NCI-H446 (cell line): ENCODE results near the gene SGMS1.

Source experiments
- DNase-seq, 2 experiments: peaks; one replicate each; lab custom pipeline; 2025; lab: John Stamatoyannopoulos, UW

SGMS1 gene

DNA sequence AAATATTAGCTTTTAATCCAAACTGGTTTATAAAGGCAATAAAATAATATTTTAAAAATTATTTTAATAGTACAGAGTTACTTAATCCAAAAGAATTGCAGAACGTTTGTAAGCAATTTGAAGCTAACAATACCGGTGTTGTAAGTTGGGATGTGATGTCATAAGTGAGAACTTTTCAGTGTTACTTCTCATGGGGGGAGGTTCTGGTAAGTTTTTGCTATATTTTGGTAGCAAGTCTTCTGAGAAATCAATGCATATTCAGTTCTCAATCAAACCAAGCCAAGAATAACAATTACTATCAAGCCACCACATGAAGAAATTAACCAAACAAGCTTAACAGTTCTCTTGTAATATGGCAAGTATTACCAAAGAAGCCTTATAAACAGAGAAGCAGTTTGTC lies 225.4 kb downstream of the SGMS1 start:
- DNase-seq, result no peak

DNA sequence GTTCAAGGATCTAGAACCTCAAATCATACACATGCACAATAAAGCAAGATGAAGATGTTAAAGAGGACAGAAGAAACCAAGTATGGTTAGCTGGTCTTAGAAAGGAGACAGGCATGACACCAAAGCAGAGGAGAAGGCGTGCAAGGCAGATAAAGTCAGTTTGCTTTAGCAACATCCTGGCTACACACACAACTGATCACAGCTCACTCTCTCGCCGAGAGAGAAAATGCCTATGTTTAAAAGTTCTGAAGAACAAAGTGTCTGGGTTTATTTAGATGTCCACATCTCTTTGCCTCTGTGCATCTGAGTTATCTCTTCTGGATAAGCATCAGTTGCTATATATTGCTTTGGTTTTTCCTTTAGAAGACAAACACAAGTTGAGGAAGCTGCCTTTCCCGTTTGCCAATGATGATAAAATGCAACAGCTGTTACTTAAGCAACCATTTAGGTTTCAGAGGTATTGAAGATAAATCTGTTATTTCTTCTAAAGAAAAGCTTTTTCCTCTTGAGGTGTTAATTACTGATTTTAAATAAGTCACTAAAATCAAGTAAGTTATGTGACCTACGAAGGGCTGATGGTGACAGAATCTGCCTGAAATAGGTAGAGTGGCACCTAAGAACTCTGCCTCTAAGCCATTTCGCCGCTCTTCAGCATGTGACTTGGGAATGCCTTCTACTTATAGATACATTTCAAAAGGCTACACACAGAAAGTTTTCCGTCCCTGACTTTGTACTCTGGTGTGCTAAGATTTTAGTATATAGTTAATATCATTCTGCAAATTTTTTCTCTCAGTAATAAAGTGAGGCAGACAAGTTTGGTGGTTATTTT lies 226.2 kb downstream of the SGMS1 start:
- no peak for DNase-seq

DNA sequence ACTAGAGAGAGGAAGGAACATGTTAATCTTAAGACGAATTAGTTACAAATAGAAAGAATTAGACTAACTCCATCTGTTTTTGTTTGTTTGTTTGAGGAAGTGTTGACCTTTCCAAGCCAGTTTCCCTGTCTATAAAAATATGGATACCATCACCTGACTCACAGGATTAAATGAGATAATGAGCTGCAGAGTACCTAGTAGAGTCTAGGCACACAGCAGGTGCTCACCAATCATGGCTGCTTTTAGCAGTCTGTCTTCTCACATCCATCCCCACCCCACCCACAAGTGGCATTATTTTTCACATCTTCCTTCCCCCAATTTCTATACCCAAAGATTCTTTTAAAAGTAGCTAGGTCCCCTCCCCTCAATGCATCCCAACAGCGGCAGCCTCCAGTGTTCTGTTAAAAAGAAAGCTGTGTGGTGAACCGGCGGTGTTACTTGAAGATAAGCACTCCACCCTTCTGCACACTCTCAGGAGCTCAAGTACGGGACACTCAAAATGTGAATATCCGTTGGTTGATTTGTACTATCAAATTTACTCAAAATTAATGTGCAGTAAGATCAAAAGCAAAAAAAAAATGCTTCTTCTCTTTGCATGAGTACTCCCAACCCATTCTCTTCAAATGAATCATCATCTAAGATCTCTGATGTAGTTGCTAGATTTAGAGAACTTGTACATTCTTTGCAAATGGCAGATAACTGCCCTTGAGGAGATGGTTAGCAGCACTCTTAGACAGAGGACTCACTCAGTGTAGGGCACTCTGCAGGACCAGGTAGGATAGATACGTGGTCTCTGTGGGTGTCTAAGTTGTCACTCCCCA lies 227.1 kb downstream of the SGMS1 start:
- DNase-seq, result no peak

DNA sequence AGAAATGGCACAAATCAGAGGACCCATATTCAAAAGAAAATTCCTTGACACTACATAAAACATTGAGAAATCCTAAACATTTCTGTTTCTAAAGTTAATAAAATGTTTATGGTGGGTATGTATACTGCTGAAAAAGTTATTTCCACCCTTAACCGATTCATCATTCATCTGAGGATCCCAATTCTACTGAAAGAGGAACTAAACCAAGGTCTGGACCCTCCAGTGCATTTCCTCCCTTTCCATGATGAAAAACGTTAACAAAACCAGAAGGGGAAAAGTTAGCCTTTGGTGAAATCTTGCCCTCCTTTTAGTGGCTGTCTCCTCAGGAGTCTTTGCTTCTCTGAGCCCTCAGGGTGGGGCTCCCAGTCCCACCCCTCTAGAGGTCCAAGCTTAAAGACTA lies 227.9 kb downstream of the SGMS1 start:
- DNase-seq, result no peak

DNA sequence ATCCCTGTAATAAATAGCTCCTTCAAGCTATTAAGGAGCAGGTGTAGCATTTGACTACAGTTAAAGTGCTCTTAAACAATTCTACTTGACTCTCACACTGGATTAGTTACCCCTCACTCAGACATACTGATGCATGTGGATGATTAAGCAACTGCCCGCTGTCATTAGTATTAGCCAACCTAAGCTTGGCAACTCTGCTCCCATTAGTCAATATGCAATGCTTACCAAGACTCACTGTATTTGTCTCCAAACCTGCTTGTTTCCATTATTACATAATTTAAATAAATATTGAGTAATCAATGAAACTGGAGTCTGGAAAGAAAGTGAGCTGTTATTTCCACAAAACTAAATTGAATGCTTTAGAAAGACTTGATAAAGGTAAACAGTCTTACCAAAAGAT lies 228.5 kb downstream of the SGMS1 start:
- no peak for DNase-seq

DNA sequence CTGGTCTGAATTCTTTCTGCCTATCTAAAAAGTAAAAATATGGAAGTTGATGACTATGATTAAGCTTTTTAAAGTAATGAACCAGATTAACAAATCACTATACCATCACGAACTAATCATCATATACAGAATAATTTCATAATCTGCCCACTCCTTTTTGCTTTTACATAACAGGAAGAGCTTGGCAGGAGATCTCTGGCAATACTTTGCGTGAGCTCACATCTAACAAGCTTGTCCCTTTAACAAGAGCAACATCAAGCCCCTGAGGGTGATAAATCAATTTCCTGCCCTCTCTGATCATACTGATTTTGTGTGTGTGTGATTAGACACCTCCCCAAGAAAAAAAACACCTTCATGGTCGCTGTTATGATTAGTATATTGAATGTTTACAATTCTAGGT lies 228.9 kb downstream of the SGMS1 start:
- DNase-seq, result no peak

DNA sequence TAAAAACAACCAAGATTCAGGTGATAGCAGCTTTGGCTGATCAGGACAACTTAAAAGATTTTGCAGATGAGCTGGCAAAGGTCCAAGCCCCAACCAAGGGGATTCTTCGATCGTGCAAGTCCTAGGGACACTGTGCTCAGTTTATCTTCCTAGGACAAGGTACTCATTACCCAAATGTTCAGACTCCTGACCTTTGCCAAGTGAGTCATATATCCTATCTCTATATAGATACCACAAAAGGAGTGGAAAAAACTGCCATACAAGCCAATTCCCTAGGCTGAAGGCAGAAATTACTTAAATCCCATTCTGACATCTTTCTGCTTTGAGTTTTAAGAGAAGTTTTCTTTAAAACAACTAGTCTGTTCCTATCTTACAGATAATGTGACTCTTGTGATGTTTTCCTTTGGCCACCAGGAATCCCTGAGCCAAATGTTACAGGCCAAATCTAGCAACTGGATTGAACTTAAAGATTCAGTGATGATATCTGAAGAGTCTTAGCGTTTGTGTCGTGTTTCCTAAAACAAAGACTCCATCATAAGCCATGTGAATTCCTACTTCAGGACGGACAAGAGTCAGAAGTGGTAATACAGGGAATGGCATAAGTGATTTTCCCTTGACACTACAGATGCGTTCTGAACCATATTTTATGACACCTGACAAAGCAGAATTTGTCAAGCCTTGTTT lies 229.8 kb downstream of the SGMS1 start:
- DNase-seq, result no peak

DNA sequence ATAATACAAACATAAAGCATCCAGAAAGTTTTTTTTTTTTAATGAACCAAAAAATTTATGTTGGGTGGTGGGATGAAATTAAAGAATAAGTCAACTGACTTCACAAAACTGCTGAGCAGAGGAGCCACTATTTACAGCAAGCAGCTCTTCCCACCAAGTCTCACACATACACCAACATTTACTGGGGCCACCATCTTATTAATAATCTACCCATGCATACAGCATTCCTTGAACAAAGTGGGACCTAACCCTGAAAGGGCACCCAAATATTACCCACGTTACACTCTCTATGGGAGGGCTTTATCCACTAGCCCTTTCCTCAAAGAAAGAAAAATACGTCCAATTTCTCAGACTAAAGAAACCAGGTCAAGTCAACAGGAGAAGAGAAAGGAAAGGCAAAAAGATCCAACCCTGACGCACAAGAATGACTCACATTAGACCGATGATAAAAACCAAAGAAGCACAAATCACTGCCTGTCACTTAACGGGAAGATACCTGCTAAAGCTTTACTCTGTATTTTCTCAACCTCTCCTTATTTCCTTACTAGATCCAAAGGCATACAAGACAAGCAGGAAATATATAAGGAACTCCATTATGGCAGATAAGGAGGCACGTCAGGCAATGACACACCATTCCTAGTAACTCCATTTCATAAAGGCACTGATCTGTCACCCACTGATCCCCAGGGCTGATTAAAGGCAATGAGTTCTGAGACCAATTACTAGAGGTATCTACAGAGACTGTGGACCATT lies 230.6 kb downstream of the SGMS1 start:
- DNase-seq, result no peak

DNA sequence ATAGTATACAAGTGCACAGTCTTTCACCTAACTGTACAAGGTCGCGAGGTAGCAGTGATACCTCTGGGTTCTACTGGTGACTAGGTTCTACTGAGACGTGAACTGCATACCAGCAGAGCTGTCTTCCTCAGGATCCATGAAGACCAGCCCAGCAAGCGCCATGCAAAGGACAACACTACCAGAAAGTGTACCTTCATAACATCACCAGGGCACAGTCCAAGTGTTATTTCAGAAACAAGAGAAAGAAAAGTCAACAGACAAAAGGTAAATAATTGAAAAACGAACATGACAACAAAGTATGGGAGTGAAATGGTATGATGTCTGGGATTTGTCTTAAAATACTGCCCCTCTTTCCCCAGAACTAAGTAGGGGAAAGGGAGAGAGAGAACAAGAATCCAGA lies 231.3 kb downstream of the SGMS1 start:
- no peak for DNase-seq

DNA sequence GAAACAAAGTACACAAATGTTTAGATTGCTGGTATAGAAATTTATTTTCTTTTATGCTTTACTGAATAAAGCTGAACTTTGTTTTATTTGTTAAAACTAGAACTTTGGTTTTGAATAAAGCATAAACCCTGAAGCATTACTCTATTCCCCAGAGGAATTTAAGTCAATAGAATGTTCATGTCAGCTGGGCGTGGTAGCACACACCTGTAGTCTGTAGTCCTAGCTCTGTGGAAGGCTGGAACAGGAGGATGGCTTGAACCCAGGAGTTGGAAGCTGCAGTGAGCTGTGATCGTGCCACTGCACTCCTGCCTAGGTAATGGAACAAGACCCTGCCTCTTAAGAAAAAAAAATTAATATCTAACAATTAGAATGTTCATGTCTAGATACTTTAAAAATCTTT lies 233.5 kb downstream of the SGMS1 start:
- no peak for DNase-seq

DNA sequence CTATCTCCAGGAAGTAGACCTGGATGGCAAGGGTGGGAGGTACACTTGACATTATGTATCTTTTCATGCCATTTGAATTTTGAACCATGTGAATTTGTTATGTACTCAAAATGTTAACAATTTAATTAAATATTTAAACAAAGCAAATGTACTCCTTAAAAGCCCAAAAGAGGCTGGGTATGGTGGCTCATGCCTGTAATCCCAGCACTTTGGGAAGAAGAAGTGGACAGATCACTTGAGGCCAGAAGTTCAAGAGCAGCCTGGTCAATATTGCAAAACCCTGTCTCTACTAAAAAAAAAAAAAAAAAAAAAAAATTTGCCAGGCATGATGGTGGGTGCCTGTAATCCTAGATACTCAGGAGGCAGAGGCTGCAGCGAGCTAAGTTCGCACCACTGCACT lies 235.6 kb downstream of the SGMS1 start:
- DNase-seq, result no peak

DNA sequence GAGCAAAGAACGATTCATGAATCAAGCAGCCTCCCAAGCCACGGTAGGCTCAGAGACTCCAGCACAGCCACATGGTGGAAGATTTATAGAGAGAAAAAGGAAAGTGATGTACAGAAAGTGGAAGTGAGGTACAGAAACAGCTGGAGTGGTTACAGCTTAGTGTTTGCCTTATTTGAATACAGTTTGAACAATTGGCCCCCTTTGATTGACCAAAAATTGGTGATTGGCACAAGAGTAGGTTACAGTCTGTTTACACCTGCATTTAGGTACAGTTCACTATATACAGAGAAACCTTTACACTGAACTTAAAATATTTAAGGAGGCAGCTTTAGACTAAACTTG lies 236.1 kb downstream of the SGMS1 start:
- no peak for DNase-seq

DNA sequence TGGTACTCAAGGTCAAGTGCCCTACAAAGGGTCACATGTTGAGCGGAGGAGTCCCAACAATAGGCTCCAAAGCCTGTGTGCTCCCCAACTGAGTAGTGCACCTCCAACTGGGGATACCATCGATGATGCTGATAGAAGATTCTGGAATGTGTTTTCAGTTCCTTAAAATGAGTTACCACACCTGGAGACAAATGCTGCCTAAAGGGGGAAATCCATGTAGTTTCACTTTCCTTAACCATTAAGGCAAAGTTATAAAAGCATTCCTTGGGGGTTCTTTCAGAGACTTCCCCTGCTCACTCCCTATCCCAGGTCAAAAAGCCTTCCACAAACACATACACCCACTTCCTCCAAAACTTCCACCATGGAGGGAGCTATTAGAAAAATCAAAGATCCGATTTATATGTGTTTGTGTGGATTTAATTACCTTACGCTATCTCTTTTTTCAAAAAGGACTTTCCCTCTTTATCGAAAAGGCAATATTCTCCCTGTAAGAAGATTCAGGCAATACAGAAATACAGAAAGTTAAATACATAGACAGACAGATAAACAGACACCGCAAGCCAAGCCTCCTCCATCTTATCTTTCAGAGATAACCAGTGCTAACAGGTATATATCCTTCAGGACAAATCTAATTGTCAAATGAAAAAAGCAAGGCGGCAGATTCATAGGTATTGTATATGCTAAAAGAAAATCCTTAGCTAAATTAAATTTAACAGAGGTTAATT lies 236.6 kb downstream of the SGMS1 start:
- DNase-seq, result no peak

DNA sequence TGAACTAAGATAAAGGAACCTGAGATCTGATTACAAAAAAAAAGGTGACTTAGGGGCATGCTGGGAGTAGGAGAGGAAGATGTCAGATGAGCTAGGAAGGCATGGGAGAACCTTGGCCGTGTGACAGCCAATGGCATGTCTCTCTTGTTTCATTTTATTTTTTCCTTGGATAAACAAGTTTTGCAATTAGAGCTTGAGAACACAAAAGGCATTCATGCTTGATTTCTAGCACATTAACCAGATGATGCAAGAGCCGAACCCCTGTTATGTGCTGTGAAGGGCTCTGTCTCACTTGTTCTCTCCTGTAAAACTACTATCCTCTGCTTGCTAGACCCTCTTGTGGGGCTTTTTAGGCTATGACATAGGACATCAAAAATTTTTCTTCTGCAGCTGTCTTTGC lies 238.1 kb downstream of the SGMS1 start:
- no peak for DNase-seq

DNA sequence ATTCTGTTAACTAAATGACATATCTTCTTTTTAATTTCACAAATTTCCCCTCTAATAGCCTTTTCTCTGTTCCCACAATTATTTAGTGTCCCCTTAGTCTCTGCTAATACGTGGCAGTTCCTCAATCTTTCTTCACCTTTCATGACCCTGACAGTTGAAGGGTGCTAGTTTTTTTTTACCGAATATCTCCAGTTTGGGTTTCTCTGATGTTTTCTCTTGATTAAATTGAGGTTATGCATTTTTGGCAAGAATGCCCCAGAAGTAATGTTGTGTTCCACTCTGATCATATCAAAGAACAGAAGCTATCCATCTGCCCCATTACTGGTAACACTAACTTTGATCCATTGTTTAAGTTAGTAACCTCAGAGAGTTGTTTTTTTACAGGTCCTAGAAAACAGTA lies 238.9 kb downstream of the SGMS1 start:
- no peak for DNase-seq

DNA sequence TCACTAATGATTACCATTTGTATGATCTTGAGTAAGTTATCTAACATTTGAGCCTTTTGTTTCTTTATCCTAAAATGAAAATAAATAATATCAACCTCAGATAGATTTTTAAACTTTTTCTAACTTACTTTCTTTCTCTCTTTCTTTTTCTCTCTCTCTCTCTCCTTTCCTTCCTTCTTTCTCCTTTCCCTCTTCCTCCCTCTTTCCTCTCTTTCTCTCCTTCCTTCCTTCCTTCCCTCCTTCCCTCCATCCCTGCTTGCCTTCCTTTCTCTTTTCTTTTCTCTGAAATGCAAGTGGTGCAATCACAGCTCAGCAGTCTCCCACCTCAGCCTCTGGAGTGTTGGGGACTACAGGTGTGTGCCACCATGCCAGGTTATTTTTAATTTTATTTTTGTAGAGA lies 239.5 kb downstream of the SGMS1 start:
- no peak for DNase-seq

DNA sequence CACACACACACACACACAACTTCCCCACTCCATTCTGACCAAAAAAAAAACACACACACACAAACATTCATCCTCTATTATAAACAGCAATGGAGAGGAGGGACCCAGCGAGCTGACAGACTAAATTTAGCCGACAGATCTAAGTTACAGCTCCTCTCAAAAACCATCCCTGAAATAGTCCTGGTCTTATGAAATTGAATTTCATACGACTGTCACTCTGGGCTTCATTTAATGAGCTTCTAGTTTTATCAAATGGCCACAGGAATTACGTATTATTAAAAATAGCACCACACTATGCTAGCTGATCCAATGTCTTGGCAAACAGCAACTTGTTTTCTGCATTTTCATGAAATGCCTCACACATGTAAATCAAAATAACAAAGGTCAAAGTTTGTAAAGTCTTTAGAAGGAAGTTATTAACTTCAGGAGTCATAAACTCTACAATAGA lies 241.2 kb downstream of the SGMS1 start:
- DNase-seq, result no peak

DNA sequence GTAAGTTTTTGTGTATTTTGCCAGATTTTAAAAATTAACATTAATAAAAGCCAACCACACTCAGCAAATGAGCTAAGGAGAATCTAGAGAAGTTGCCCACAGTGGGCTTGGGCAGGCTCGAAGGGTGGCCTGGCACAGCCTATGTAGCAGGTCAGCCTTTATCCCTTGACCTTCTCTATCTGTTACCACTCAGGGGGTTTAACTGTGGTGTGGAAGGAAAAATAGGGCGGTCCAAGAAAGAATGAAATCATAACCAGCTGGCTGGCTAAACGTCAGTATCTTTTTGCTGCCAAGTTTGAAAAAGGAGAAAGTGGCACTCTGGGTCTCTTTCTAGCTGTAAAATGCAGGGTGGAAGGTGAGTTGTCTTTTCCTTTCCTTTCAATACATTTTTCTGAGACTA lies 242.1 kb downstream of the SGMS1 start:
- DNase-seq, result peak; percentile 14 to 35

DNA sequence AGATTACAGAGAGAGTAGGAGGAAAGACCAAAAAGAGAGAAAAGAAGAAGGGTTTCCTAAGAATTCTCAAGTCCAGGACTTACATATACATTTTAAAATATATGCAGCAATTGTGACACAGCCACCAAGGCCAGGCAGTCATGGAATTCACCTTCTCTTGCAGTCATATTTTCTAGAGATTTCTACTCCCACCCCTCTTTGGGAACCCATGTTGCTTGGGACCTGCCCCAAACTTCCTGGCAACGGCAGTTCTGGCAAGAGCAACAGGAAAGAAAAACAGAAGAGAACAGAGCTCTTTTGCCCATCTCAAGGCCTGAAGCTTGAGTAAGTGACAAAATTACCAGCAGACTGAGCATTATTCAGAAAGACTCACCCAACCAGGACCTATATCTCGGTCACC lies 244.1 kb downstream of the SGMS1 start:
- DNase-seq, result no peak

DNA sequence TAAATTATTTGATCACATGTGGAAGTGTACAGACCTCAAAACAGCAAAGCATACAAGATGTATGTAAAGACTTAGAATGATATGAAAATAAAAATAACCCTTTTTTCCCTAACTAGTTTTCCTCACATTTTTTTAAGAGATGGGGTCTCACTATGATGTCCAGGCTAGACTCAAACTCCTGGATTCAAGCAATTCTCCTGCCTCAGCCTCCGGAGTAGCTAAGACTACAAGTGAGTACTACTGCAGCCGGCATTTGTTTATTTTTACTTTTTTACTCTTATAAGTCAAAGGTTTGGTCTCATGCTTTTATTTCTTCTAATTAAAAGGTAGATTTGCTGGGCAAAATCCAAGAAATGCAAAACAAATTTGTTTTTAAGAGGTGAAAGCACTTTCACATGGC lies 248.0 kb downstream of the SGMS1 start:
- DNase-seq, result no peak

DNA sequence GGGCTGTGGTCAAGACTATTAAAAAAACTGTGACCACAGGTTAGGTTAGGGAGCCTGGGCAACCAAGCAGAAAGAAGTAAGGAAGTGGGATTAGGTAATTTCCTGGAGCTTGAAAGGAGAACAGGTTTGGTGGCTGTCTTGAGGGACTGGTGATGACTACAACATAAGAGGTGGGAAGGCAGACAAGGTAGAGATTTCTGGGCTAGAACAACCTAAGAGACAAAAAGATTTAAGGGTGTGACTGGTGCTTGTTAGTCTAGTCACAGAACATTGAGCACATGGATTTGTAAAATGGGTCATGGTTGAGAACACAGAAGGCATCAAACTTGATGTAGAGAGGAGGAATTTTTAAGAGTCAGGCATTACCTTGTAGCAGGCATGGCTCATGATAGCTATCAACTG lies 248.7 kb downstream of the SGMS1 start:
- DNase-seq, result no peak
